Measurements from ENCODE around the gene SYNE2.

Gene SYNE2

GRCh38 chr14:64209444-64210131 lies 356.8 kb downstream of the SYNE2 start:
- TF ChIP-seq TEAD4 (IDR thresholded peaks at IDR 0.05) (no peak), CEBPB (IDR thresholded peaks at IDR 0.05) (no peak), TAF1 (IDR thresholded peaks at IDR 0.05; ENCODE audit: low read depth) (no peak), ZBTB7A (IDR thresholded peaks at IDR 0.05; ENCODE audit: low read depth) (no peak), YY1 (IDR thresholded peaks at IDR 0.05; ENCODE audit: low read depth) (no peak), FOXM1 (IDR thresholded peaks at IDR 0.05; ENCODE audit: borderline replicate concordance, low read depth) (no peak), REST (IDR thresholded peaks at IDR 0.05; ENCODE audit: low read depth) (no peak), USF1 (IDR thresholded peaks at IDR 0.05) (no peak), EP300 (IDR thresholded peaks at IDR 0.05; ENCODE audit: borderline replicate concordance) (no peak), NFIC (IDR thresholded peaks at IDR 0.05) (no peak), MAX (IDR thresholded peaks at IDR 0.05) (no peak), TCF12 (IDR thresholded peaks at IDR 0.05; ENCODE audit: low read depth) (no peak), EGR1 (IDR thresholded peaks at IDR 0.05) (no peak), RAD21 (IDR thresholded peaks at IDR 0.05; ENCODE audit: low read depth) (no peak), CREB1 (IDR thresholded peaks at IDR 0.05; ENCODE audit: low read depth) (no peak)

- TF ChIP-seq TEAD4 (IDR thresholded peaks at IDR 0.05) (no peak), NFIC (IDR thresholded peaks at IDR 0.05) (no peak), TAF1 (IDR thresholded peaks at IDR 0.05; ENCODE audit: low read depth) (no peak), FOXM1 (IDR thresholded peaks at IDR 0.05; ENCODE audit: borderline replicate concordance, low read depth) (no peak), REST (IDR thresholded peaks at IDR 0.05; ENCODE audit: low read depth) (no peak), MAX (IDR thresholded peaks at IDR 0.05) (no peak), CEBPB (IDR thresholded peaks at IDR 0.05) (no peak)
Measured at GRCh38 chr14:64210216-64210615, 357.4 kb downstream of the SYNE2 start.

- TF ChIP-seq TEAD4 (IDR thresholded peaks at IDR 0.05) (no peak), TCF12 (IDR thresholded peaks at IDR 0.05; ENCODE audit: low read depth) (no peak), MAX (IDR thresholded peaks at IDR 0.05) (no peak), YY1 (IDR thresholded peaks at IDR 0.05; ENCODE audit: low read depth) (no peak), REST (IDR thresholded peaks at IDR 0.05; ENCODE audit: low read depth) (no peak), CREB1 (IDR thresholded peaks at IDR 0.05; ENCODE audit: low read depth) (no peak), USF1 (IDR thresholded peaks at IDR 0.05) (no peak), RAD21 (IDR thresholded peaks at IDR 0.05; ENCODE audit: low read depth) (no peak), EP300 (IDR thresholded peaks at IDR 0.05; ENCODE audit: borderline replicate concordance) (no peak), CEBPB (IDR thresholded peaks at IDR 0.05) (no peak), EGR1 (IDR thresholded peaks at IDR 0.05) (no peak), FOXM1 (IDR thresholded peaks at IDR 0.05; ENCODE audit: borderline replicate concordance, low read depth) (no peak), TAF1 (IDR thresholded peaks at IDR 0.05; ENCODE audit: low read depth) (no peak), NFIC (IDR thresholded peaks at IDR 0.05) (no peak), ZBTB7A (IDR thresholded peaks at IDR 0.05; ENCODE audit: low read depth) (no peak)
Measured at GRCh38 chr14:64212666-64213065, 359.9 kb downstream of the SYNE2 start.

- TF ChIP-seq MAX (IDR thresholded peaks at IDR 0.05) (no peak), RAD21 (IDR thresholded peaks at IDR 0.05; ENCODE audit: low read depth) (no peak), TAF1 (IDR thresholded peaks at IDR 0.05; ENCODE audit: low read depth) (no peak), YY1 (IDR thresholded peaks at IDR 0.05; ENCODE audit: low read depth) (no peak), USF1 (IDR thresholded peaks at IDR 0.05) (no peak), ZBTB7A (IDR thresholded peaks at IDR 0.05; ENCODE audit: low read depth) (no peak)
Measured at GRCh38 chr14:64213086-64213485, 360.3 kb downstream of the SYNE2 start.

Measured in Ishikawa (cell line).